Mesenteric fat pad (tissue), 1 donor: Measurements from ENCODE around the gene ACTRT1. TPM values are rescaled to one million over a fixed set of nuclear protein-coding genes. Genes with fewer than 3 reads are reported as not detected.

Experiments used
- DNase-seq: peaks from one replicate; pipeline ENCODE4 v3.0.0-alpha.2; 2020; ENCODE audit warnings: low spot score
- long read RNA-seq: library from polyadenylated mRNA; unstranded; transcript quantifications from one replicate; pipeline ENCODE4 v2.0.0, GENCODE V29; 2020
- total RNA-seq: library from RNA; stranded (reverse); fragmentation: NEBNext Ultra II Directional; extraction: Animal tissue kit (Norgen Biotek cat#: 25700); gene quantifications from one replicate; pipeline ENCODE4 v1.2.1, GENCODE V29; 2021
- donor health status: DM: yes; HTN: yes; CAD: no.

Gene ACTRT1
- not detected for total RNA-seq
- long read RNA-seq = 0 reads

GRCh38 chrX:128052303-128052702 is at the start of gene ACTRT1:
Gene ACTRT1 (minus strand): TSS chrX:128052403. CDS start chrX:128052206, 197 bp downstream.
- DNase-seq = no peak

GRCh38 chrX:128078545-128078944 is 26.3 kb upstream of the ACTRT1 start:
- DNase-seq = no peak

DNA sequence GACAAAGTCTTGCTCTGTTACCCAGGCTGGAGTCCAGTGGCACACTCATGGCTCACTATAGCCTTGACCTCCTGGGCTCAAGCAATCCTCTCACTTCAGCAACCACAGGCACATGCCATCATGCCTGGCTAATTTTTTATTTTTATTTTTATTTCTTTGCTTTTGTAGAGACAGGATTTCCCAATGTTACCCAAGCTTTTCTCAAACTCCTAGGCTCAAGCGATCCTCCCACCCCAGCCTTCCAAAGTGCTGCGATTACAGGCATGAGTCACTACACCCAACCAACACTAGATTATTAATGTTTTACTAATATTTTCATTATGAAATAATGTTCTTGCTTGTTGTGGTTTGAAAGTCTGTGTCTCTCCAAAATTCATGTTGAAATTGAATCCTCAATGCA is 5.2 kb upstream of the ACTRT1 start:
- DNase-seq = no peak

DNA sequence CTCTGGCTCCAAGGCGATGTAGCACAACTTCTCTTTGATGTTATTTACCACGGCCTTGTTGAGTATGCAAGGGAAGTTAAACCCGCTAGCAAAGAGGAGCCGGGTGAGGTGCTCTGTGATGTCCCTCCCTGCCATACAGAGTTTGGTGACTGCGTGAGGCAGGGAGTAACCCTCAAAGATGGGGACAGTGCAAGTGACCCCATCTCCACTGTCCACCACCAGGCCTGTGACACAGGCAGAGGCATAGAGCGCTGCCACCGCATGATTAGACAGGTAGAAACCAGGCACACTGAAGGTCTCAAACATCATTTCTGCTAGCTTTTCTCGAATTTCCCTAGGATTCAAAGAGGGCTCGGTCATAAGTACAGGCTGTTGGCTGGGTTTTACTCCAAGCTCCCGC is 677 bp downstream of the ACTRT1 start:
- DNase-seq = peak; percentile 18

DNA sequence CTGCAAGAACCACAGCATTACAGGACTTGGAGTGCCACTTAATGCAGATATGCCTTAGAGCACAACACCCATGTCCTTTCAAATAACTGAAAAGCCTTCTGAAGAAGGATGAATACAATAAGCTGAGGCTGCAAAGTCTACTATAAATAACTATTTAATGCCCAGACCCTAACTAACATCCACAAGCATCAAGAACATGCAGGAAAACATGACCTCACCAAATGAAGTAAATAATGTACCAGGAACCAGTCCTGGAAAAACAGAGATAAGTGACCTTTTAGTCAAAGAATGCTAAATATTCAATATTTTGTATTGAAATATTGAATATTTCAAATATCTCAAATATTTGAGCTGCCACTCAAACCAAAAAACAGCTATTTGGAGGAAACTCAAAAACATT is 16.9 kb downstream of the ACTRT1 start:
- no peak for DNase-seq

DNA sequence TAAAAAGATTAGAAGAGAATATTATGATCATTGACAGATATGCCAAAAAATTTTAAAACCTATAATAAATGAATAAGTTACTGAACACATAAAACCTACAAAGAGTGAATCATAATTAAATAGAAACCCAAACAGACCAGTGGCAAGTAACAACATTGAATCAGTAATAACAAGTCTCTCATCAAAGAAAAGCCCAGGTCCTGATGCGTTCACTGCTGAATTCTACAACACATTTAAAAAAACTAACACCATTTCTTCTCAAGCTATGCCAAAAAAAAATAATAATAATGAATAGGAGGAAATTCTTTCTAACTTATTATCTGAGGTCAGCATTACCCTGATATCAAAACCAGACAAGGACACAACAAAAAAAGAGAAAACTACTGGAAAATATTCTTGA is 30.6 kb downstream of the ACTRT1 start:
- no peak for DNase-seq

- DNase-seq = no peak
These were observed 31.5 kb downstream of the ACTRT1 start for GRCh38 chrX:128020701-128021100.

GRCh38 chrX:128019218-128019617 is 33.0 kb downstream of the ACTRT1 start:
- DNase-seq = no peak

DNA sequence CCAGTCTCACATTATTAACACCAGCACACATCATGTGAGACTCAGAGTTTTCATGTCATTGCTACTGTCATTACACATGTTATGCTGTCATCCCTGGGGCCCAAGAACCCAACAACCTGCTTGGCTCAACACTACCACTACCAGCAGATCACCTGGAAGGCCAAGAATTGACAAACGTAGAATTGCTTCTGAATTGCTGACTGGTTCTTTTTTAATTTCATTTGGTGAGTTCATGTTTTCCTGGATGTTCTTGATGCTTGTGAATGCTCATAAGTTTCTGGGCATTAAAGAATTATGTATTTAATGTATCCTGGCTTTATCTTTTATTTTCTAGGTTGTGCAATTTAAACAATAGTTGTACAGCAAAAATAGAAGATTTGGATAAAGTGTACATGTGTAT is 40.2 kb downstream of the ACTRT1 start:
- DNase-seq = no peak

GRCh38 chrX:128007882-128008281 is 44.3 kb downstream of the ACTRT1 start:
- DNase-seq = no peak
